ENCODE data around the gene SRSF7. TPM values are rescaled to one million over a fixed set of nuclear protein-coding genes. Genes with fewer than 3 reads are reported as not detected.
A peak's percentile ranks its signal among the peaks of the same experiment; 100 is the strongest.
"Not testable (repeated sequence)": the region's sequence is repeated elsewhere in the genome, so short reads cannot be mapped to it uniquely, and the experiment has no call there.

SRSF7 gene
- total RNA-seq, 1 experiment from 2014 or later, result 178 TPM

DNA sequence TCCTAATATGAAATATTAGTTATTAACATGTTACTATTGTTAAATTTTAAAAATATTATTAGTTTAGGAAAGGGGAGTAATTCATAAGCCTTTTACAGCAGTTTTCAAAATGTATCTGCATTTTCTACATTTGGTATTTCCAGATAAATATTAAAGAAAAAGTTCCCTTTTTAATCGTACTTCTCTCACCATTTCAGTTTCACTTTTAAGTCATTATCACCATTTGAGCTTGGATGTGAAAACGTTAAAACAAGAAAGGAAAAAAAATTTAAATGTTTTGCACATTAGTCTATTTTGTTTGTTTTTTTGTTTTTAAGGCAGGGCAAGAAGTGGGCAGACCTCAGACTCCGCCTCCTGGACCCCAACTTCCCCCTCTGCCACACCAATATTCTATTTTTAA lies 3.3 kb upstream of the SRSF7 start:
- no peak for DNase-seq (ENCODE audit: low read depth)

DNA sequence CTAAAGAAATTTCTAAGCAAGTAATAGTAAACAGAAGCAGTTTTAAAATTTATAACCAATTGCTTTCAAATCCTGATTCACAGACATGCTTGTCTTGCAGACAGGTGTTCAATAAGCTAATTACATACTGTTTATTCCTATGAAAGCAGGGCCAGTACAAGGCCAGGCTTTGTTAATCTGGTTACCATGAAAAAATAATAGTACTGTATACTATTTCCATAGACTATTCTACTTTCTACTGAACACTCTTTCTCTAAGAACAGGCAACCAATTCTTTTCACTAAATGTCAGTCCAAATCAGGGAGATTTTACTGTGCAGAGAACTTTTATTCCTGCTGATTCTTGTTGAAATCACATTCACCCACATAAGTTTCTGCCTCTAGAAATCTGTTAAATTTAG lies 2.9 kb upstream of the SRSF7 start:
- DNase-seq (ENCODE audit: low read depth), result no peak

DNA sequence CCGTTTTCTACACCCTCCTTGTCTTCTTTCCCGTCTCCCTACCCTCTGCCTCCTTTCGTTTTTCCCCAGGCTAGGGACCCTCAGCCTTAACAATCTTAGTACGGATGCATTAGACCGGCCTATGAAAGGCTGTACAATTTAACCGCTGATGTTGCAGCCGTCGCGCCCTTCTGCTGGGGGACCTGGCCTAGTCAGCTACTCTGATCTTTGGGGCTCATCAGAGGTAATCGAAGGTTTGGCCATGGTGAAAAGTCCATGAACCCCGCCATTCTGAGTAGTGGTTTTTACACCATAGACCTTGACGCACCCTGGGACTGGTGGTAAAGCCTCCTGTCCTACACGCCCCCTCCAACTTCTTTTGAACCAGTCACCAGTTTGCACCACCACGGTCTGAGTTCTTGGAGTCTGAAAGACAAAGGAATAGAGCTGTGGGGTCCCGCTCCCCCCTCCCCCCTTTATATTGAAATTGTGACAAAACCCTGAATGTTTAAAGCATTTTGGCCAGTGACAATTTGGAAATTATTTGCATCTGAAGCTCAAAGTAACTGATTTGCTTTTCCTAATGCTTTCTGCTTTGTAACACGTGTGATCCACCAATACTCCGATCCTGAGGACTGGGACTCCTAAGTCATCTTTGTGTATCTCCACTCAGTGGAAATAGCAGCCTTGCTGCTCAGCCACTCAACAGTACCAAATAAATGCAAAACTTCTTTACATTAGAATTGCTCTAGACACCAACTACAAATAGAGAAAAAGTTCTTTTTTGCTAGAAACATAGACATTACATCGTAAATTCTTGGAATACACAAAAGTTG lies 642 bp upstream of the SRSF7 start:
- DNase-seq (ENCODE audit: low read depth), result no peak

DNA sequence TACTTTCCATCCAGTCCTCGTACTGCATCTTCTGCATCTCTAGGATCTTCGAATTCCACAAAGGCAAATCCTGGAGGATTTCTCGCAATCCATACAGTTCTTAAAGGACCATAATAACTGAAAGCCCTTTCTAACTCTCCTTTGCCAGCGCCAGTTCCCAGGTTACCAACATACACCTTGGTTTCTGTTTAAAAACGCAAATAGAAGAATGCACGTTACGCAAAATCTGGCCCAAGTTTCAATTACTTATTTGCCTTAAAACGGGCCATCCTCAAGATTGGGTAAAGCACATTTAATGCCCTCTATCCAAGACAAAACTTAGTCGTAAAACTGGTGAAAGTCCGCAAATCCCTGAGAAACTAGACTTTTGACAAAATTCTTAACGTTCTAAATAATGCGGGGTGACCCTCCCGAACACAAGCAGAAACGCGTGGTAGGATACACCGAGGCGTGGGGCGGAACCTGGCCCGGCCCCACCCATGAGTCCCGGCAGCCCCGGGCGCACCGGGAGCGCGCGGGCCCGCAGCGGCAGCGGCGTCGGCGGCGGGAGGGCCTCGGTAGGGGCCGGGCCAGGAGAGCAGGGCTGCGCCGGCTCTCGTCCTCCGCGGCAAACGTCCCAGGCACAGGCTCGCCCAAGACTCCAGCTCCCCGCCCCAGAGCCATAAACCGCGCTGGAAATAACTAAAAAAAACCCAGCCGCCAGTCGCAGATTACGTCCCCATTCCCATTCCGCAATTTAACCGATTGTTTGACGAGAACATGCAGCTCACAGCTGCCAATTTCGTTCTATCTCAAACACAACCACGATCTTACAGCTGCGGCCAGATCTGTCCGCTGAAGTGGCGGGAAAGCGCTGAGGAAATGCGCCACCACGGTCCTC lies 910 bp downstream of the SRSF7 start:
- peak; percentile 35 for DNase-seq (ENCODE audit: low read depth)

DNA sequence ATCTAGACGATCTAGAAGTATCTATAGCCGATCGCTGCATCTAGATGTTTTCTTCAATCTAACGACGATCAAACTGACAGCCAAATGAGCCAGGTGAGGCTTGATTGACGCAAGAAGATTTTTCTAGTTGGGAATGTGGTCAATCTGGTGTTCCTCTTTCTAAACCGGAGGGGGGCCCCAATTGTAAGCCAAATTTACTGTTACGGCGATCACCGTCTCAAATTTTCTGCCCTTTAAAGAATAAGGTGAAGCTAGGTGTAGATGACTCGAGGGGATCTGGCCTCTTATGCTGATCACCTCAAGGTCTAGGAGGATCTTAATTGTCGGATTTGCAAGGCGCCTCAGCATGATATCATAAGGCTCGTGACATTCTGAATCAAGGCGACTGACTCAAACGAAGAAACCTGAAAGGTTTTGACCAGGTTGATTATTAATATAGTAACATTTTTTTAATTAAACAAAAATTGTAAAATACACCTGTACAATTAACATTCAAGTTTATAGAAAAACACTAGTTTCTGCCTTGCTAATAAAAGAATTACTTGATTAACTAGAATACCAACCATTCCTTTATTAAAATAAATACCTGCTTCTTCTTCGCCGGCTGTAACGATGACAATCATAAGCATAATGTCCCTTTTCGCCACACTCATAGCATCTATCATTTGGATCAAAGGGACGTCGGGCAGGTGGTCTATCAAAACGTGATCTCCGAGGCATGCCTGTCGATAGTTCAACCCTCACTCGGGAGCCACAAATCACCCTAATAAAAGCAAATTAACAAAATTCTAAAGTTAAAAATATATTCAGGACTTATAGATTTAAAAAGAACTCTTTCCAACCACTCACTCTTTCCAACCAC lies 2.0 kb downstream of the SRSF7 start:
- DNase-seq (ENCODE audit: low read depth), result no peak

DNA sequence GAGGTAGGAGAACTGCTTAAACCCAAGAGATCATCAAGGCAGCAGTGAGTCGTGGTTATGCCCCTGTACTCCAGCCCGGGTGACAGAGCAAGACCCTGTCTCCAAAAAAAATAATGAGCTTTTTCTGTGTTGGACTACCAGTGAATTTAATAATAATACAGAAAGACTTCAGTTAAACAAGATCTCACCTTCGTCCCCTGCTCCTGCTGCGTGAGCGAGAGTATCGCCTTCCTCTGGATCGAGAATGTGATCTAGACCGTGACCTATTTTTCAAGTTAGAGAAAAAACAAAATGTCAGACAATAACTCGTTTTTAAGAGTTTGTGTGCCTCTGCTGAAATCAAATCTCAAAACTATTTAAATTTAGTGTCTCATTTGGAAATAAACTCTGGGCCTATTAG lies 2.8 kb downstream of the SRSF7 start:
- DNase-seq (ENCODE audit: low read depth), result no peak

DNA sequence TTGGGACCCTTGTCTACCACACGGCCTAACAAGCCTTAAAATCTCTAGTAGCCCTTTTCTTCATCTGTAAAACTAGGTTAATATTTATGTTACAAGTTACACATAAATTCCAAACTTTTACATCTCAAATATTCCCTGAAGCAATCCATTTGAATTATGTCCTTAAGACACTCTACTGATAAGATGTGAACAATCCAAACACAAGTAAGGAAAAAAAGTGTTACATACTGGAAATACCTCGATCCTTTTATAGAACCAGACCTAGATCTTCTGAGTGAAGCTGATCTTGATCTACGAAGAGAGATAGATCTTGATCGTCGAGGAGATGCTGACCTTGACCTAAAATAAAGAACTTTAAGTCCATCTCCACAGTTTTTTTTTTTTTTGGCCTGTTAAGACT lies 3.3 kb downstream of the SRSF7 start:
- DNase-seq (ENCODE audit: low read depth), result no peak

DNA sequence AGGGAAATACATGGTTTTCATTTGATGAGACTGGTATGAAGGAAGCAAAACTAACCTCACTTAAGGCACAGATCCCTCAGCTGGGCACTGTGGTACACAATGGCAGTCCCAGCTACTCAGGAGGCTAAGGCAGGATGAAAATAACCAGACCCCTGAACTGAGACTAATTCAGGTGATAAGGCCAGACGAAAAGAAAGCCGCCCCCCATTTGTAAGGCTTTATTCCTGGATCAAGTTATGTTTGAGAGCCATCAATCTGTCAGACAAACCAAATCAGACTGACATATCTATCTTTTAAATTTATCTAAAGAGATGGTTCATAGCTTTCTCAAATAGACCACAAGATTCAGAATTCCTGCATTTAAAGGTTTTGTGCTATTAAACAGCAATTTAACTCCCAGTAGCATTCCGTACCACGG lies 4.1 kb downstream of the SRSF7 start:
- DNase-seq (ENCODE audit: low read depth), result no peak

DNA sequence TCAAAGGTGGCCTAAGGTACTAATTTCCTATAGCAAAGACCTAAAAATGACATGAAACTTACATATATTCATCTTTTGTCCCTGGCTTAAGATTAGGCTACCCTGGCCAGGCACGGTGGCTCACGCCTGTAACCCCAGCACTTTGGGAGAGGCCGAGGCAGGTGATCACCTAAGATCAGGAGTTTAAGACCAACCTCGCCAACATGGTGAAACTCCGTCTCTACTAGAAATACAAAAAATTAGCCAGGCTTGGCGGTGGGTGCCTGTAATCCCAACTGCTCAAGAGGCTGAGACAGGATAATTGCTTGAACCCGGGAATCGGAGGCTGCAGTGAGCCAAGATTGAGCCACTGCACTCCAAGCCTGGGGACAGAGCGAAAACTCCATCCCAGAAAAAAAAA lies 5.9 kb downstream of the SRSF7 start:
- DNase-seq (ENCODE audit: low read depth), result no peak

DNA sequence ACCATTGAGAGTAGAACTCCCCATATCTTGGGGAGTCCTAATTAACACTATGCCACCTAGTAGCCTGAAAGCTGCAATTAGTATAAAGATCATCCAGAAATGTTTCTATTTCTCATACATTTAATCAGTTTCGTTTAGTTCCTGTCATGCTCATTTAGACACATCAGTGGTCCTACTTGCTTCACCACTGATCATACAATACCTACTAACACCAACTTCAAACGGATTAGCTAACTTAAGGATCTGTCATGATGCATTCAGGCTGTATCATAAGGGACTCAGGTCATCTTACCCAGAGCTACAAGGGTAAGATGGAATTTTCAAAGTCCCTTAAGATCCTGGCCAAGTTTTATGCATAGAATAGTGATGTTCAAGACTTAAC lies 6.8 kb downstream of the SRSF7 start:
- DNase-seq (ENCODE audit: low read depth), result no peak

DNA sequence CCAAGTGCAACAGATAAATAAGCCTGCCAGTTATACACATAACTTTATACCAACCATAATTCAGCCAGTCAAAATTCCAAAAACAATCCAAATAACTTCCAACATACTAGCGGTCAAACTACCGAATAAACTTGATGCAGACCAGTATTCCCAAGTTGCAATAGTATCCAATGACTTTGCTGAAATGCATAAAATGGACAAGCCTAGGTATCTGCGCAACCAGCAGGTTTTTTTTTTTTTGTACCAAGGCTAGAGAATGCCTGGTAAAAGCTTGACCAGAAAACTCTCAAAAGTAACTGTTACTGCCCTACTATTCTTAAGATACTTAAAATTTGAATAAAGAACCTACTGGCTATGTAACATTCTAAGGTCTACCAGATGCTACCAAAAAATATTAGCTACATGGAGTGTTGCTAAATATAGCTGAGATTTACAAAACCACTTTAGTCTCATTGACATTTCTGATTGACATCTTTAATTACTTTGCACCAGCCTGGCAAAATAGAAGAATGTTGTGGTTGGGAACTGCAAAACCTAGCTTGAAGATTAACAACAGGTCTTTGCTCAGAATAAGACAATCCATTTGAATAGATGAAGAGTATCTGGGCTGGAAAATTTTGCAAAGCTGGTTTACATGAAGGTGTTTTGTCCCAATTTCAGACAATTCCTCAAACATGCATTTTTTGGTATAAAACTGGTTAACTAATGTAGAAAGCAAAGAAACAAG lies 7.3 kb downstream of the SRSF7 start:
- no peak for DNase-seq (ENCODE audit: low read depth)

DNA sequence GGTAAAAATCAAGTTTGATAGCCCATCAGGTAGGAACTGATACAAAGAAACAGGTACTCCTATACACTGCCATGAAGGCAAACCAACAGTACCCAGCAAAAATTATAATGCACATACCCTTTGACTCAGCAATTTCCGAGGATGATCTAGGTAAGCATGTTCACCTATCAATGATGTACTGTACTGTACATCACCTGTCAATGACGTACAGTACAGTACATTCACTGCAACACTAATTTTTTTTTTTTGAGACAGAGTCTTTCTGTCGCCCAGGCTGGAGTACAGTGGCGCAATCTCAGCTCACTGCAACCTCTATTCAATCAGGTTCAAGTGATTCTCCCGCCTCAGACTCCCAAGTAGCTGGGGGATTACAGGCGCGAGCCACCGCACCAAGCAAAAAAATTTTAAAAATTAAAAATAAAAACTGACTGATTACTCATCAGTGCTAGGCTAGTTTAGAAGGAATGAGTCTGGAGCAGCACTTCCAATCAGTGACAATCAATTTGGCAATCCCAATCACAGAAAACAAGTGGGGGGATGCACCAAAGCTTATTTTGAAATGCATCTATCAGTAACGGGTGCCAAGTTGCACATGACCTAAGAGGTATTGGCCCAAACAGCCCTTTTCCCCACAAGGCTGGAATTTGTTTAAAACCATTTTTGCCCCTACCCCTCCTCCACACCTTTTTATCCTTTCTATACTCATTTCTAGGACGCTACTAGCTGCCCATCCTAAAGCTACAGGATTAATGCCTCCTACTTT lies 8.2 kb downstream of the SRSF7 start:
- no peak for DNase-seq (ENCODE audit: low read depth)

DNA sequence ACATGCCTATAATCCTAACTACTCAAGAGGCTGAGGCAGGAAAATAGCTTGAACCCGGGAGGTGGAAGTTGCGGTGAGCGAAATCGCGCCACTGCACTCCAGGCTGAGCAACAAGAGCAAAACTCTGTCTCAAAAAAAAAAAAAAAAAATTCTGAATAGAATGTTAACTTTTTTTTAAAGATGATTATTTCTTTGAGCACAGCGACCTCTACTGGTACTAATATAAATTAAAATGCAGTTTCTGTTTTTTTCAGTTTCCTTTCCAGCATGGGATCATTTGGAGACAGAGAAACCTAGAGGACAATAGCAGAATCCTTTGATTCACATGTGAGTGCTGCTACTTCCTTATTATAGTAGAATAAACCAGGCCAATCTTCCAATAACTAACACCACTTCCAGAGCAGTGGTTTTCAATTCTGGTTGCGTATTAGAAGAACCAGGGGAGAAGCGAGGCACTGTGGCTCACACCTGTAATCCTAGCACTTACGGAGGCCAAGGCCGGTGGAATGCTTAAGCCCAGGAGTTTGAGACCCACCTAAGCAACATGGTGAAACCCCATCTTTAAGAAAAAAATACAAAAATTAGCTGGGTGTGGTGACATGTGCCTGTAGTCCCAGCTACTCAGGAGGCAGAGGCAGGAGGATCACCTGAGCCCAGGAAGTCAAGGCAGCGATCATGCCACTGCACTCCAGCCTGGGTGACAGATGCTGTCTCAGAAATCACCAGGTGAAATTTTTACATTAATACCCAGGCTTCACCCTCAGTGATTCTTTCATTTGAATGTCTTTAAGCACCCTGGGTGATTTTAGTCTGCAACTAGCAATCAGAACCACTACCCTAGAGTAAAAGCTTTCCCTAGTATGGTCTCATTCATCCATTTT lies 10.1 kb downstream of the SRSF7 start:
- DNase-seq (ENCODE audit: low read depth), result peak; percentile 54

DNA sequence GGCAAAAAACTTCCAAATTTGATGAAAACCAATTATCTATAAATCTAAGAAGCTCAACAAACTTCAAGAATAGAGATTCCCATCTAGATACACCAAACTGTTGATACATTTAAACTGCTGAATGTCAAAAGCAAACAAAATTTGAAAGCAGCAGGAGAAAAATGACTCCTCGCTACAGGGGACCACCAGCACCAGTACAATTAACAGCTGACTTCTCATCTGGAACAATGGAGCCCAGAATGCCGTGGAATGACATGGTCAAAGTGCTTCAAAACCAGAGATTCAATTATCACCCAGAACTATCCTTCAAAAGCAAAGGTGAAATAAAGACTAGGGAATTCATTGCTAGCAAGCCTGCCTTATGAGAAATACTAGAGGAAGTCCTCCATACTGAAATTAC lies 11.6 kb downstream of the SRSF7 start:
- DNase-seq (ENCODE audit: low read depth), result no peak

DNA sequence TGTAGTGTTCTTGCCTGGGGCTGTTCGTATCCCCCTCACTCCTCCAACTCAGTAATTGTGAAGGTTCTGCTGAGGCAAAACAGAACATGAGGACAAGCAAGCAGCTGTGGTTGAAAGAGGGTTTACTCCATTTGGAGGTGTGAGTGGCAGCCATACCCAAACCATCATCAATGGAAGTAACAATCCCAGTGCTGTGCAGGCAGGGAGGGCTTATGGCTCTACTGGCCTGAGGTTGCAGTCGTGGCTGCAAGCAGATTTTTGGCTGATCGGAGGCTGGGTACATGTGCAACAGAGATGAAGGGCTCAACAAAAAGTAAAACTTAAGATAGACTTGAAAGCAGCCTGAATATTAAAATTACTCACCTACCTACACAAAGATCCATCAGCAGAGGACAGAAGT lies 13.2 kb downstream of the SRSF7 start:
- DNase-seq (ENCODE audit: low read depth), result no peak

DNA sequence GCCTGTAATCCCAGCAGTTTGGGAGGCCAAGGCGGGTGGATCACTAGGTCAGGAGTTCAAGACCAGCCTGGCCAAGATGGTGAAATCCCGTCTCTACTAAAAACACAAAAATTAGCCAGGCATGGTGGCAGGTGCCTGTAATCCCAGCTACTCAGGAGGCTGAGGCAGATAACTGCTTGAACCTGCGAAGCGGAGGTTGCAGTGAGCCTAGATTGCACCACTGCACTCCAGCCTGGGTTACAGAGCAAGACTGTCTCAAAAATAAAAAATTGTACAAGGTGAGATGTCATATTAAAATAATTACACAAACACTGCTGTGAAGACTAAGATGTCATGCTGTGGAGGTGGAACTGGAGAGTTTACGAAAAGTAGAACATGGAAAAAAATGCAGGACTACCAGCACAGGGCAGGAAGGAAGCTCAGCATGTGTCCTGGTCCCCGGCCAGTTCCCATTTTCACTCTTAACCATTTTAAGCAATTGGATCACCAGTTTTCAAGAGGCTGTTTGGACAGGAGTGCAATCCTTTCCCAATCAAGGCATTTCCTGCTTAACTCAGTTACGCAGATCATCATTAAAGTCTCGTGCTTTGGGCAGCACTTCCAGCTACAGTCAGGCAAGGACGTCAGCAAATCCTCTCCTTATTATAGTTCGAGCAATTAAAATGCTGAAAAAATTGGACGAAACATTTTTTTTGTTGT lies 14.0 kb downstream of the SRSF7 start:
- DNase-seq (ENCODE audit: low read depth), result not testable (repeated sequence)

DNA sequence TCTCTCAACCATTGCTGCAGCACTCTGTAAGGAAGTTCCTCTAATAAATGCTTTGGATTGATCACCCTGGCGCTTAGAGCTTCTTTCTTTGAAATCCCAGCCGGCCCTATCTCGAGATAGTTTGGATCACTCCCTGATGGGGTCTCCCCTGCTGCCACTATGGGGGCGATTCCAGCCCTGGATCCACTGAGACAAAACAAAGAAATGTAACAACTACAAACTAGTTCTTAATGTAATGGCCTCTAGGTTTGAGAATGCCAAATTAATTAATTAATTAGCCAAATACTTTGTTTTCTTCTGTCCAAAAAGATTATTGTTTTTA lies 15.2 kb downstream of the SRSF7 start:
- no peak for DNase-seq (ENCODE audit: low read depth)

DNA sequence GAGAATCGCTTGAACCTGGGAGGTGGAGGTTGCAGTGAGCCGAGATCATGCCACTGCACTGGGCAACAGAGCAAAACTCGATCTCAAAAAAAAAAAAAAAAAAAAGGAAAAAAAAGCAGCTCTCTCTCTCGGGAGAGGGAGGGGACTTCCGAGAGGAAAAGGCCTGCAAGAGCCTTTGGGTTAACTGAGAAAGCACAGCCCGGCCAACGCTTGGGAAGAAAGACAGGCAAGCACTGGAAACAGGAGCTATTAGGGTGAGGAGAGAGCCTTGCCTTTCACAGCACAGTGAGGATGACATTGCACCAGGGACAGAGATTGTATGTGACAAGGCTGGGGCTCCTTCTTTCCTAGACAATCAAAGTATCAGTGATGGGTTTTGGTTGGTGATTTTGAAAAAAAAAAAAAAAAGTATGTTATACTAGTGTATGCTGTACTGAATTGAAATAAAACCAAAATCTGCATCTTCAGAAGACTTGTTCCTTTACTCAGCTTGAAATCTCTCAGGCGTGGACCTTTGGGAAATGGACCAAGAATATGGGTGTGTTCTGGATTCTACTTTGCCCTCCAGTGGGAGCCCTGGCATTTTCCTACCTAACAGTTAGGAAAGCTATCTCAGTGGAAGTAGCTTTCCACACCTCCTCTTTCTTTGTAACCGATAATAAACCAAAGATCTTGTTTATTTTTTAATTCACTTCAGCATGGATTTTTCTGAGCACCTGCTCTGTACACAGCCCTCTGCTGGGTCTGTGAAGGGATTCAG lies 16.7 kb downstream of the SRSF7 start:
- no peak for DNase-seq (ENCODE audit: low read depth)
